ENCODE results near the gene PIP4K2B. TPM values are rescaled to one million over a fixed set of nuclear protein-coding genes. Genes with fewer than 3 reads are reported as not detected.

Gene PIP4K2B
- total and polyA plus RNA-seq, 8 donors, result 9.0 to 22.2 (median 13.1) TPM

GRCh38 chr17:38719289-38719942 lies 79.9 kb downstream of the PIP4K2B start:
- FAIRE-seq, result no peak
- WGBS, 2 donors, result 83 to 92% methylated on average over 23 to 29 of the region's 29 CpGs
- Histone ChIP-seq H3K27ac (no peak overlapping the region), H3K27me3 (no peaks in the 10 kb centered on the region), H3K9me3 (no peaks in the 10 kb centered on the region), H3K4me3 (no peak overlapping the region), H3K4me1 (no peaks in the 10 kb centered on the region), H3K36me3 (peaks cover 0 to 39% (median 9%) of the 10 kb centered on the region in 3 donors)
- DNase-seq, result peak in 4 of 6 donors; percentile 17 to 81 (median 30)
- TF ChIP-seq CTCF (IDR thresholded peaks at IDR 0.05), result no peak
- peak in 1 of 4 donors; percentile 7 for ATAC-seq
- intact Hi-C loops (cut with DNase I), result no loop called here

GRCh38 chr17:38717139-38717745 lies 82.1 kb downstream of the PIP4K2B start:
- Histone ChIP-seq H3K27ac (no peak overlapping the region), H3K27me3 (no peaks in the 10 kb centered on the region), H3K36me3 (peaks cover 0 to 41% (median 16%) of the 10 kb centered on the region in 3 donors), H3K4me1 (no peaks in the 10 kb centered on the region), H3K4me3 (no peak overlapping the region), H3K9me3 (no peaks in the 10 kb centered on the region)
- 86 to 88% methylated on average over 10 to 12 of the region's 12 CpGs for WGBS, 2 donors
- ATAC-seq (no peak), DNase-seq (peak in 1 of 6 donors; percentile 29), FAIRE-seq (no peak)
- TF ChIP-seq CTCF (IDR thresholded peaks at IDR 0.05), result no peak
- intact Hi-C loops (cut with DNase I), result no loop called here

- no peak for FAIRE-seq
- no peak for ATAC-seq
- intact Hi-C loops (cut with DNase I), result no loop called here
- no peak for TF ChIP-seq CTCF (IDR thresholded peaks at IDR 0.05)
- no peak overlapping the region for H3K4me3 ChIP-seq
- 95 to 97% methylated on average over 16 to 18 of the region's 18 CpGs for whole genome bisulfite sequencing, 2 donors
- no peaks in the 10 kb centered on the region for H3K4me1 ChIP-seq
- DNase-seq, result peak in 2 of 6 donors; percentile 15 to 33
- H3K27ac ChIP-seq, result no peak overlapping the region
- H3K27me3 ChIP-seq, result no peaks in the 10 kb centered on the region
- peaks cover 0 to 39% (median 16%) of the 10 kb centered on the region in 3 donors for H3K36me3 ChIP-seq
- H3K9me3 ChIP-seq, result no peaks in the 10 kb centered on the region
These were observed 82.9 kb downstream of the PIP4K2B start for GRCh38 chr17:38716368-38717005.

Small RNA genes lying within 50 kb of the gene (microRNA-seq; reads per million reads assigned to microRNA genes)
- 0 reads per million in 2 donors for gene MIR4726
- gene MIR4727, result 0.39 to 0.59 reads per million in 2 donors

Other genes with a start within 250 kb of the PIP4K2B start
- gene SRCIN1, start 193.6 kb downstream of the PIP4K2B start, total RNA-seq, result 1 to 10 TPM; 5.8 to 9.3 (median 8.2) TPM
- gene SRCIN1, start 193.6 kb downstream of the PIP4K2B start, polyA plus RNA-seq, result 10 to 100 TPM; 18.4 to 30.3 TPM
- gene EPOP, start 124.6 kb downstream of the PIP4K2B start, total RNA-seq, result 1 to 10 TPM; 2.4 to 4.3 (median 3.1) TPM
- 1 to 10 TPM in 1 of 2 donors, under 1 TPM in 1; 0.49 to 1.4 TPM for gene EPOP, start 124.6 kb downstream of the PIP4K2B start, polyA plus RNA-seq
- 100 to 1,000 TPM in 1 of 6 donors, 10 to 100 TPM in 5; 51.3 to 112 (median 67.4) TPM for gene MLLT6, start 94.3 kb downstream of the PIP4K2B start, total RNA-seq
- gene MLLT6, start 94.3 kb downstream of the PIP4K2B start, polyA plus RNA-seq, result 100 to 1,000 TPM in 1 of 2 donors, 10 to 100 TPM in 1; 69.9 to 181 TPM
- gene CISD3, start 69.2 kb downstream of the PIP4K2B start, total RNA-seq, result 10 to 100 TPM; 27.5 to 44.3 (median 30.9) TPM
- 10 to 100 TPM; 28.1 to 34.9 TPM for gene CISD3, start 69.2 kb downstream of the PIP4K2B start, polyA plus RNA-seq
- gene PCGF2, start 51.2 kb downstream of the PIP4K2B start, total RNA-seq, result 10 to 100 TPM; 12.9 to 25.2 (median 21.1) TPM
- gene PCGF2, start 51.2 kb downstream of the PIP4K2B start, polyA plus RNA-seq, result 10 to 100 TPM; 39.2 to 39.6 TPM
- 10 to 100 TPM; 27.7 to 74.7 (median 54.5) TPM for gene PSMB3, start 46.8 kb downstream of the PIP4K2B start, total RNA-seq
- 100 to 1,000 TPM; 104 to 107 TPM for gene PSMB3, start 46.8 kb downstream of the PIP4K2B start, polyA plus RNA-seq
- 10 to 100 TPM in 1 of 6 donors, 1 to 10 TPM in 5; 7.5 to 11.4 (median 8.0) TPM for gene CWC25, start 25.8 kb upstream of the PIP4K2B start, total RNA-seq
- gene CWC25, start 25.8 kb upstream of the PIP4K2B start, polyA plus RNA-seq, result 10 to 100 TPM; 19.4 to 24.0 TPM
- gene RPL23, start 54.2 kb upstream of the PIP4K2B start, total RNA-seq, result 100 to 1,000 TPM; 569 to 994 (median 828) TPM
- gene RPL23, start 54.2 kb upstream of the PIP4K2B start, polyA plus RNA-seq, result 1,000 to 10,000 TPM; 1,404 to 1,507 TPM
- gene LASP1, start 70.5 kb upstream of the PIP4K2B start, total RNA-seq, result 10 to 100 TPM; 48.2 to 98.6 (median 60.9) TPM
- 10 to 100 TPM; 35.7 to 36.0 TPM for gene LASP1, start 70.5 kb upstream of the PIP4K2B start, polyA plus RNA-seq
- gene FBXO47, start 167.8 kb upstream of the PIP4K2B start, total RNA-seq, result under 1 TPM in 1 of 6 donors, not detected in 5; 0.06 TPM
- not detected for gene FBXO47, start 167.8 kb upstream of the PIP4K2B start, polyA plus RNA-seq

Data from pancreas (tissue), 10 donors.